Measurements from ENCODE around the gene CYYR1. TPM values are rescaled to one million over a fixed set of nuclear protein-coding genes. Genes with fewer than 3 reads are reported as not detected.
"Not testable (repeated sequence)": the region's sequence is repeated elsewhere in the genome, so short reads cannot be mapped to it uniquely, and the experiment has no call there.

The CYYR1 gene
- polyA plus RNA-seq, 1 donor (not counting 4 experiments of a cell fraction or from before 2014, with no cell fraction given): 1.5 TPM

DNA sequence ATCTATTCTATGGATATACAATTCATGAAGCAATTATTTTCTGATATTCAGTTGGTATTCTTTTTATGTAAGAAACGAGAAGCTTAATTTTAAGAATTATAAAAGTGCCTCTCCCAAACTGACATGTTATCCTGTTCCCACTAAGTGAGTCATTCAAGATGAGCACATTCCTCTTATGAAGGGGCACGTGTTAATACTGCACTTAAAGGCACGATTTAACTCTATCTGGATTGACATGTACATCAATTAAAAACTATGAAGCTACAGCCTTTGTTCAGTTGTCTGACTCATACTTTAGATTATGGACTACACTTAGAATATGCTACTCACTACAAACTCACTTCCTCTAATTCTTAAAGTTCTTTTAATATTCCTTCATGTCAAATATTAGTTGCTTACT, 111.6 kb downstream of the CYYR1 start:
- Histone ChIP-seq H4K20me1 (ENCODE audit: control insufficient read depth, extremely low read depth, insufficient read depth, low read length) (no peaks in the 10 kb centered on the region), H3K27ac (ENCODE audit: control insufficient read depth, insufficient read depth, low read length) (peak overlapping the region; percentile 38), H3K4me3 (ENCODE audit: control insufficient read depth in 2 of 3, extremely low read depth in 1 of 3, insufficient read depth in 2 of 3, low read depth in 1 of 3, low read length in 3 of 3) (no peak overlapping the region), H3K36me3 (ENCODE audit: control insufficient read depth in 2 of 2, extremely low read depth in 1 of 2, insufficient read depth in 2 of 2, low read length in 2 of 2) (no peaks in the 10 kb centered on the region), H3K9me1 (ENCODE audit: control insufficient read depth, extremely low read depth, insufficient read depth, low read length) (no peaks in the 10 kb centered on the region), H2AFZ (ENCODE audit: control insufficient read depth, low read length) (no peak overlapping the region), H3K4me1 (ENCODE audit: control insufficient read depth, extremely low read depth, insufficient read depth, low read length) (peaks cover 16% of the 10 kb centered on the region), H3K79me2 (ENCODE audit: control insufficient read depth, insufficient read depth, low read length) (no peaks in the 10 kb centered on the region), H3K4me2 (ENCODE audit: control insufficient read depth, extremely low read depth, insufficient read depth, low read depth, low read length) (no peak overlapping the region), H3K27me3 (ENCODE audit: control insufficient read depth, extremely low read depth, insufficient read depth, low read length) (no peaks in the 10 kb centered on the region), H3K9ac (ENCODE audit: control insufficient read depth, extremely low read depth, insufficient read depth, low read length) (no peak overlapping the region), H3K9me3 (ENCODE audit: control insufficient read depth, low read depth, low read length) (no peaks in the 10 kb centered on the region)
- FAIRE-seq (peak; percentile 81), DNase-seq (ENCODE audit: low read depth, low spot score) (peak; percentile 58)
- dilution Hi-C loops (cut with MboI; ENCODE audit: extremely low pct_ligation_motif_present, low sequenced_read_pairs): no loop called here
- TF ChIP-seq, protein P1, sequence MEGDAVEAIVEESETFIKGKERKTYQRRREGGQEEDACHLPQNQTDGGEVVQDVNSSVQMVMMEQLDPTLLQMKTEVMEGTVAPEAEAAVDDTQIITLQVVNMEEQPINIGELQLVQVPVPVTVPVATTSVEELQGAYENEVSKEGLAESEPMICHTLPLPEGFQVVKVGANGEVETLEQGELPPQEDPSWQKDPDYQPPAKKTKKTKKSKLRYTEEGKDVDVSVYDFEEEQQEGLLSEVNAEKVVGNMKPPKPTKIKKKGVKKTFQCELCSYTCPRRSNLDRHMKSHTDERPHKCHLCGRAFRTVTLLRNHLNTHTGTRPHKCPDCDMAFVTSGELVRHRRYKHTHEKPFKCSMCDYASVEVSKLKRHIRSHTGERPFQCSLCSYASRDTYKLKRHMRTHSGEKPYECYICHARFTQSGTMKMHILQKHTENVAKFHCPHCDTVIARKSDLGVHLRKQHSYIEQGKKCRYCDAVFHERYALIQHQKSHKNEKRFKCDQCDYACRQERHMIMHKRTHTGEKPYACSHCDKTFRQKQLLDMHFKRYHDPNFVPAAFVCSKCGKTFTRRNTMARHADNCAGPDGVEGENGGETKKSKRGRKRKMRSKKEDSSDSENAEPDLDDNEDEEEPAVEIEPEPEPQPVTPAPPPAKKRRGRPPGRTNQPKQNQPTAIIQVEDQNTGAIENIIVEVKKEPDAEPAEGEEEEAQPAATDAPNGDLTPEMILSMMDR (optimal IDR thresholded peaks at IDR 0.05 in 1 of 3, IDR thresholded peaks at IDR 0.05 in 1 of 3, conservative IDR thresholded peaks at IDR 0.05 in 1 of 3; ENCODE audit: extremely low read depth in 1 of 3, insufficient read depth in 2 of 3, low read length in 3 of 3): no peak
- no peak for TF ChIP-seq EZH2 (IDR thresholded peaks at IDR 0.05; ENCODE audit: low read length)

DNA sequence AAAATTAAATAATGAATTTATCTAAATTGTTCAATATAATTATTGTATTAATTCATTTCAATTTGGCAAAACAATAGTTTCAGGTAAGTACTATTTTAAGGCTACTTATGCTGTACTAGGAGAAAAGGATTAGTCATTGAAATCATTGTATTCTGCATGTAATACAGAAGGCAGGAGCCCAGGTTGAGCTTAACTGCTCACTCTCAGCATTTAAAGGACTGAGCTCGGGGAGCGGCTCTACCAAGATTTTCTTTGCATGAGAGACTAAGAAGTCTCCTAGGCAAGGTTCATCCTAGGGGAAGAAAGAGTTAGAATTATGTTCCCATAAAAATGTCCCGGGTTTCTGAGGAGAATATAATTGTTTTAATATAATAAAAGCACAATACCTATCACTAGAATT, 112.5 kb downstream of the CYYR1 start:
- DNase-seq (ENCODE audit: low read depth, low spot score) (no peak), FAIRE-seq (no peak)
- H3K9me3 ChIP-seq (ENCODE audit: control insufficient read depth, low read depth, low read length): no peaks in the 10 kb centered on the region
- H3K9me1 ChIP-seq (ENCODE audit: control insufficient read depth, extremely low read depth, insufficient read depth, low read length): no peaks in the 10 kb centered on the region
- no peaks in the 10 kb centered on the region for H3K79me2 ChIP-seq (ENCODE audit: control insufficient read depth, insufficient read depth, low read length)
- H2AFZ ChIP-seq (ENCODE audit: control insufficient read depth, low read length): no peak overlapping the region
- no peaks in the 10 kb centered on the region for H4K20me1 ChIP-seq (ENCODE audit: control insufficient read depth, extremely low read depth, insufficient read depth, low read length)
- H3K27me3 ChIP-seq (ENCODE audit: control insufficient read depth, extremely low read depth, insufficient read depth, low read length): no peaks in the 10 kb centered on the region
- H3K4me2 ChIP-seq (ENCODE audit: control insufficient read depth, extremely low read depth, insufficient read depth, low read depth, low read length): no peak overlapping the region
- no peaks in the 10 kb centered on the region for H3K36me3 ChIP-seq (ENCODE audit: control insufficient read depth in 2 of 2, extremely low read depth in 1 of 2, insufficient read depth in 2 of 2, low read length in 2 of 2)
- H3K9ac ChIP-seq (ENCODE audit: control insufficient read depth, extremely low read depth, insufficient read depth, low read length): no peak overlapping the region
- dilution Hi-C loops (cut with MboI; ENCODE audit: extremely low pct_ligation_motif_present, low sequenced_read_pairs): no loop called here
- no peak overlapping the region for H3K4me3 ChIP-seq (ENCODE audit: control insufficient read depth in 2 of 3, extremely low read depth in 1 of 3, insufficient read depth in 2 of 3, low read depth in 1 of 3, low read length in 3 of 3)
- no peak overlapping the region for H3K27ac ChIP-seq (ENCODE audit: control insufficient read depth, insufficient read depth, low read length)
- H3K4me1 ChIP-seq (ENCODE audit: control insufficient read depth, extremely low read depth, insufficient read depth, low read length): peaks cover 16% of the 10 kb centered on the region
- TF ChIP-seq EZH2 (IDR thresholded peaks at IDR 0.05; ENCODE audit: low read length): no peak
- TF ChIP-seq, protein P1 (optimal IDR thresholded peaks at IDR 0.05 in 1 of 3, IDR thresholded peaks at IDR 0.05 in 1 of 3, conservative IDR thresholded peaks at IDR 0.05 in 1 of 3; ENCODE audit: extremely low read depth in 1 of 3, insufficient read depth in 2 of 3, low read length in 3 of 3): no peak

DNA sequence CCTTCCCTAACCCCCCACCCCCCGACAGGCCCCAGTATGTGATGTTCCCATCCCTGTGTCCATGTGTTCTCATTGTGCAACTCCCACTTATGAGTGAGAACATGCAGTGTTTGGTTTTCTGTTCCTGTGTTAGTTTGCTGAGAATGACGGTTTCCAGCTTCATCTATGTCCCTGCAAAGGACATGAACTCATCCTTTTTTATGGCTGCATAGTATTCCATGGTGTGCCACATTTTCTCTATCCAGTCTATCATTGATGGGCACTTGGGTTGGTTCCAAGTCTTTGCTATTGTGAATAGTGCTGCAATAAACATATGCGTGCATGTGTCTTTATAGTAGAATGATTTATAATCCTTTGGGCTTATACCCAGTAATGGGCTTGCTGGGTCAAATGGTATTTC, 114.2 kb downstream of the CYYR1 start:
- H2AFZ ChIP-seq (ENCODE audit: control insufficient read depth, low read length); H3K36me3 ChIP-seq (ENCODE audit: control insufficient read depth in 2 of 2, extremely low read depth in 1 of 2, insufficient read depth in 2 of 2, low read length in 2 of 2); H4K20me1 ChIP-seq (ENCODE audit: control insufficient read depth, extremely low read depth, insufficient read depth, low read length); H3K27me3 ChIP-seq (ENCODE audit: control insufficient read depth, extremely low read depth, insufficient read depth, low read length); DNase-seq (ENCODE audit: low read depth, low spot score); H3K4me2 ChIP-seq (ENCODE audit: control insufficient read depth, extremely low read depth, insufficient read depth, low read depth, low read length); H3K9ac ChIP-seq (ENCODE audit: control insufficient read depth, extremely low read depth, insufficient read depth, low read length); H3K4me3 ChIP-seq (ENCODE audit: control insufficient read depth in 2 of 3, extremely low read depth in 1 of 3, insufficient read depth in 2 of 3, low read depth in 1 of 3, low read length in 3 of 3); H3K79me2 ChIP-seq (ENCODE audit: control insufficient read depth, insufficient read depth, low read length); H3K9me3 ChIP-seq (ENCODE audit: control insufficient read depth, low read depth, low read length); H3K9me1 ChIP-seq (ENCODE audit: control insufficient read depth, extremely low read depth, insufficient read depth, low read length); H3K27ac ChIP-seq (ENCODE audit: control insufficient read depth, insufficient read depth, low read length); dilution Hi-C loops (cut with MboI; ENCODE audit: extremely low pct_ligation_motif_present, low sequenced_read_pairs); FAIRE-seq: not testable (repeated sequence)
- peaks cover 16% of the 10 kb centered on the region for H3K4me1 ChIP-seq (ENCODE audit: control insufficient read depth, extremely low read depth, insufficient read depth, low read length)

All from keratinocyte (primary cell).